Germinal center (tissue), 1 donor: Measurements from ENCODE around the gene TNNI2.

Source experiments
- DNase-seq: peaks from one replicate; pipeline ENCODE4 v3.0.0; 2012; ENCODE audit warnings: mixed read lengths, low spot score

The TNNI2 gene

GRCh38 chr11:1821562-1821961 is 17.2 kb upstream of the TNNI2 start:
- no peak for DNase-seq

- DNase-seq, result no peak
Measured at GRCh38 chr11:1822648-1823375, 16.0 kb upstream of the TNNI2 start.

GRCh38 chr11:1823376-1824220 is 15.2 kb upstream of the TNNI2 start:
- DNase-seq, result no peak

DNA sequence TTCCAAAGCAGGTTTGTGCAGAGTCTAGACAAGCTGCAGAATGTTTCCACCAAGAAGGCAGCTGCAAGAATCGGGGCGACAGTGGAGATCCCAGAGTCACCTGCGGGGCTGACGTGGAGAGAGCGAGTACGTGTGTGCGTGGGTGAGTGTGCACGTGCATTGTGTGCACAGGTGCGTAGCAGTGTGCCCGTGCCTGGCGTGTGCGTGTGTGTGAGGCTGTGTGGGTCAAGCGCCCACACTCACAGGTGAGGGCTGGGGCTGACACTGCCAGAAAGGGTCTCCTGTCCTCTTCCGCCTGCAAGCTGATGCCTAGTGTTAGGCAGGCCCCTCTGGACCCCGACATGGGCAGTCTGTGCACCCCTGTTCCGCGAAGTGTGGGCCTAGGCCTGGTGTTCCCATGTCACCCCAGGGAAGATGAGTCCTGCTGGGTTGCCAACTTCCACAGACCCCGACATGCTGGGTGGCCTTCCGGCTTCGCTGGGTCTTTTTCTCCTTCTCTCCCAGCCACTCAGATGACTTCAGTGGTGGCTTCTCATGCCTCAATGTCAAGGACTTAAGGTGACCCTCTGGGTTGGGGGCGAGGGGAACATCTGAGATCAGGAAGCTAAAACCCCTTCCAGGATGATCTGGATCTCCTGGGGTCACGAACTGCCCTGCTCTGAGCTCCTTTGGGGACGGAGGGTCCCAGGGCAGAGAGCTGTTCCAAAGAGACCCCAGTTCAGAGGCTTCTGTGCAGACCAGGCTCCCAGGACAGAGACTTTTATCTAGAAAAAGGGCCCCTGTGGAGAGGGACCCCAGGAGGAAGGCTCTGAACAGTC is 14.4 kb upstream of the TNNI2 start:
- DNase-seq, result no peak

GRCh38 chr11:1825039-1825740 is 13.6 kb upstream of the TNNI2 start:
- peak; percentile 47 for DNase-seq

- DNase-seq, result no peak
Measured at GRCh38 chr11:1825785-1826451, 12.9 kb upstream of the TNNI2 start.

DNA sequence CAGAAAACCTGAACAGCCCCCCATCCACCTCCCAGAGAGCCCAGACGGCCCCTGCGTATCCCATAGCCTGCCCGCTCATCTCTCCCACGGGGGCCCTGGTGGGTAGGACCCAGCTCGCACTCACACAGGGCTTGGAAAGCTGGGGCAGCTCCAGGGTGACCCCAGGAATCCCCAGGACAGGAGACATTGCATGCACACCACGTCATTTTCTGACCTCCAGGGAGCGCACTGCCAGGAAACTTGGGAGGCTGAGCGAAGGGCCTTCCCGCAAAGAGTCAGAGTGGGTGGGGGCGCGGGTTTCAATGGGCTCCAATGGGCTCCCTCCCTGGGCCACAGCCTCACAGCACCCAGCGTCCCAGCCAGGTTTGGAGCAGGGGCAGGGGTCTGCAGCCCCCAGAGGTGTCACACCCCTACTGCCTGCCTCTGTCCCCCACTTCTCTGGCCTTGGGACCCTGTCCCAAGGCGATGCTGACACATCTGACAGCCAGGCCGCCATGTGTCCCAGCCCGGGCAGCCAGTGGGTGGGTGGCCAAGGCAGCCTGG is 12.2 kb upstream of the TNNI2 start:
- no peak for DNase-seq

GRCh38 chr11:1827095-1827813 is 11.5 kb upstream of the TNNI2 start:
- DNase-seq, result no peak

- no peak for DNase-seq
Measured at GRCh38 chr11:1827931-1828330, 10.8 kb upstream of the TNNI2 start.

- DNase-seq, result no peak
Measured at GRCh38 chr11:1828542-1828941, 10.2 kb upstream of the TNNI2 start.

GRCh38 chr11:1829039-1829820 is 9.6 kb upstream of the TNNI2 start:
- no peak for DNase-seq

- DNase-seq, result no peak
Measured at GRCh38 chr11:1830004-1830321, 8.8 kb upstream of the TNNI2 start.

GRCh38 chr11:1830322-1831223 is 8.2 kb upstream of the TNNI2 start:
- no peak for DNase-seq

DNA sequence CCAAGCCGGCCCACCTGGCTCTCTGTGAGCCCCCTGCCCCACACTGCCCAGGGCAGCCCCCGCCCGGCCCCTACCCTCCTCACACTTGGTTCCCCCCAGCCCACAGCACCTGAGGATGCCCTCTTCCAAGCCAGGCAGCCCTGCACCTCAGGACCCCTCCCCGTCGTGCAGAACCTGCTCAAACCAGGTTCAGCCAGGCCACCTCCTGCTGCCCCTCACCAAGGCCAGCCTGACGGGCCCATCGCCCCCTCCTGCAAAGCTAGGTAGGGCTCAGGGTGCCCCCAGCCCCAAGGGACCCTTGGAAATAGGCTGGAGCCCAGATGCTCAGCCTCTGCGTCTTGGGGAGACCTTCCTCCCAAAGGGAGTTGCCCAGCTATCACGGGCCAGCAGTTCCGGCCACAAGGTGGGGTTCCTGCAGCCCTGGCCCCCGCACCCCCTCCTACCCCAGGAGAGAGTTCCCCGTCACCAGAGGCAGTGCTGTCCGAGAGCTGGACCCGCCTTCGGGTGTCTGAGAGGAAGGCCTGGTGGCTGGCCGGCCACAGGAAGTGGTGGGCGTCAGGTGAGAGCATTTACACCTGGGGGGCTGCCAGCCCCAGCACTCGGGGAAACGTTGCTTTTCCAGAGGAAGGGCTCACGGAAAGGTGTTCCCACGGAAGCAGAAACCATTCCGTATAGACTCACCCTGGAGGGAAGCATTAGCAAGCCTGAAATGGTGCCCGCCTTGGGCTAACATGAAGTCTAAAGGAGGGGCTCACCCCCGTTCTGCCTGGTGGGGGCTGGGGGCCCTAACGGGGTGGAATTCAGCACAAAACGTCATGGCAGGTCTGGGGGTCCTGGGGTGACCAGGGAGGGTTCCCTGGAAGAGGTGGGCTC is 7.2 kb upstream of the TNNI2 start:
- no peak for DNase-seq

GRCh38 chr11:1832211-1832919 is 6.4 kb upstream of the TNNI2 start:
- DNase-seq, result peak; percentile 80

DNA sequence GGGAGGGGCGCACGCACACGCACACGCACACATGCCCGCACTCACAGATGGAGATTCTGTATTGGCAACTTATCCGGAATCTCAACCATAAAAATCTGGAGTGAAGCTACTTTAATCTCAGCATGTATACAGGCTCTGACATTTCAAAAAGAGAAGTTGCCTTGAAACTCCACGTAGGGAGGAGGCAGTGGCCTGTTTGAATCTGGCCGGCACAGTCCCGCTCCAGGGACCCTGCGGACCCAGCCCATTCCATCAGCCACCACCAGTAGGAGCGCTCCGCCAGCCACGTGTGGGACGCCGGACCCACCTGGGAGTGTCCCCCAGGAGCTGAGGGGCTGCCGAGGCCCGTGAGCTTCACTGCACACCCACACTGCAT is 5.9 kb upstream of the TNNI2 start:
- DNase-seq, result no peak

DNA sequence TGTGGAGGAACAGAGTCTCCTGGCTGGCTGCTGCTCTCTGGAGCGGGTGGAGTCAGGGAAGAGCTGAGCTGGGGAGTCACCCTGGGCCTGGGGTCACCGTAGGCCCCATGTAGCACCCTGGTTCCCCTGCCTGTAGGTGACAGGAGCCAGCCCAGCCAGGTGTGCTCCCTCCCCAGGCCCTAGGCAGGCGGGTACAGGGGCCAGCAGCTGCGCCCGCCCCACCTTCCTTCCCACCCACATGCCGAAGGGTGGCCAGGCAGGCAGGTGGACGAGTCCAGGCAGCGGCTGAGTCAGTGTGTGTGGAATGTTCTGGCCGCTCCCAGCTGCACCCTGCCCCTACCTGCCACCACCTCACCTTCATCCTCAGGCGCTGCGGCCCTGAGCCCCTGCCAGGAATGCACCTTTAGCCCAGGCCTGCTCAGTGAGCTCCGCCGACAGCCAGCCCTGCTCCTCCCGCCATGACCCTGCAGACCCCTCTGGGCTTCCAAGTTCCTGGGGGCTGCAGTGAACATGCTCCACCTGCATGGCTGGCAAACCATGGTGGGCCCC is 4.6 kb upstream of the TNNI2 start:
- no peak for DNase-seq
